SK-N-SH (cell line): ENCODE measurements around the gene KNCN. TPM values are rescaled to one million over a fixed set of nuclear protein-coding genes. Genes with fewer than 3 reads are reported as not detected.

ENCODE experiments used
- CTCF ChIA-PET: fragments of 300-600, 350-600 bp; formaldehyde crosslinking; extraction: SDS; loops from one replicate; lab custom pipeline; 2021; lab: Yijun Ruan, JAX
- POLR2A ChIA-PET: fragments of 350-600 bp; sonication (Branson Sonifier 250); formaldehyde crosslinking; extraction: SDS; loops from one replicate; lab custom pipeline; 2020; ENCODE audit warnings: antibody characterized with exemption, inconsistent platforms; lab: Yijun Ruan, JAX
- DNase-seq: peaks from one replicate; pipeline ENCODE4 v3.0.0; 2012
- H2AFZ ChIP-seq: fragments of 200-600 bp; sonication (generic); 2 replicates; pipeline ENCODE4 v1.8.1; 2016; ENCODE audit warnings: antibody characterized with exemption, mild to moderate bottlenecking, low read depth
- H3F3A ChIP-seq: fragments of 200-600 bp; sonication (generic); replicated peaks from 2 replicates; pipeline ENCODE3; 2016; ENCODE audit warnings: antibody characterized with exemption, mild to moderate bottlenecking; ENCODE audit not compliant: insufficient read depth
- H3K27ac ChIP-seq, 2 experiments: fragments of 200-500 bp in 1 of 2; fragments of 200-600 bp in 1 of 2; sonication (Bioruptor generic) in 1 of 2; sonication (generic), shearing (Covaris generic) in 1 of 2; 2 replicates each; pipeline versions ENCODE4 v1.5.1 to v1.6.1; 2014 to 2016; ENCODE audit warnings: low read depth in 2 of 2, inconsistent platforms in 1 of 2, low read length in 1 of 2, mild to moderate bottlenecking in 1 of 2, mixed read lengths in 1 of 2
- H3K27me3 ChIP-seq: fragments of 200-600 bp; sonication (generic), shearing (Covaris generic); 2 replicates; pipeline ENCODE4 v1.6.1; 2016; ENCODE audit warnings: mixed run types; ENCODE audit not compliant: insufficient read depth
- H3K36me3 ChIP-seq, 2 experiments: fragments of 200-500 bp in 1 of 2; fragments of 200-600 bp in 1 of 2; sonication (Bioruptor generic) in 1 of 2; sonication (generic) in 1 of 2; replicated peaks in 1 of 2; 2 replicates each; pipeline versions ENCODE3 to v1.5.1; 2014 to 2016; ENCODE audit warnings: low read length in 1 of 2, mild to moderate bottlenecking in 1 of 2; ENCODE audit not compliant: insufficient read depth in 2 of 2, control insufficient read depth in 1 of 2
- H3K4me1 ChIP-seq, 2 experiments: fragments of 200-500 bp in 1 of 2; fragments of 200-600 bp in 1 of 2; sonication (Bioruptor generic) in 1 of 2; sonication (generic), shearing (Covaris generic) in 1 of 2; 2 replicates each; pipeline versions ENCODE4 v1.5.1 to v1.6.1; 2014 to 2016; ENCODE audit warnings: low read depth in 1 of 2, low read length in 1 of 2, mixed run types in 1 of 2; ENCODE audit not compliant: insufficient read depth in 2 of 2, control insufficient read depth in 1 of 2
- H3K4me2 ChIP-seq: fragments of 200-600 bp; sonication (generic), shearing (Covaris generic); 2 replicates; pipeline ENCODE4 v1.6.1; 2017; ENCODE audit warnings: mixed run types
- H3K4me3 ChIP-seq, 2 experiments: fragments of 200-500 bp in 1 of 2; fragments of 200-600 bp in 1 of 2; sonication (Bioruptor generic) in 1 of 2; sonication (generic), shearing (Covaris generic) in 1 of 2; 2 replicates each; pipeline versions ENCODE4 v1.5.1 to v1.8.1; 2014 to 2016; ENCODE audit warnings: low read depth in 2 of 2, inconsistent platforms in 1 of 2, low read length in 1 of 2, mild to moderate bottlenecking in 1 of 2, mixed read lengths in 1 of 2, moderate library complexity in 1 of 2
- H3K79me2 ChIP-seq: fragments of 200-600 bp; sonication (generic); 2 replicates; pipeline ENCODE4 v1.8.1; 2017; ENCODE audit warnings: mild to moderate bottlenecking; ENCODE audit not compliant: insufficient read depth
- H3K9ac ChIP-seq: fragments of 200-600 bp; sonication (generic); 2 replicates; pipeline ENCODE4 v1.6.1; 2017; ENCODE audit warnings: mixed run types
- H3K9me2 ChIP-seq: fragments of 200-600 bp; sonication (generic); 2 replicates; pipeline ENCODE4 v1.6.1; 2017; ENCODE audit warnings: mixed run types
- H3K9me3 ChIP-seq: fragments of 200-600 bp; sonication (generic); 2 replicates; pipeline ENCODE4 v1.6.1; 2017; ENCODE audit warnings: mixed run types, mild to moderate bottlenecking, moderate library complexity
- H4K20me1 ChIP-seq: fragments of 200-600 bp; sonication (generic); 2 replicates; pipeline ENCODE4 v1.6.1; 2017; ENCODE audit warnings: mild to moderate bottlenecking, mixed run types; ENCODE audit not compliant: insufficient read depth
- CTCF ChIP-seq: fragments of 200-600 bp; sonication (generic); IDR thresholded peaks from 2 replicates; pipeline ENCODE4 v1.6.1; 2017; ENCODE audit warnings: antibody characterized with exemption, mild to moderate bottlenecking, moderate library complexity
- ELF1 ChIP-seq: IDR thresholded peaks from 2 replicates; pipeline ENCODE4 v1.4.0; 2012
- EZH2phosphoT487 ChIP-seq: fragments of 200-600 bp; sonication (generic); IDR thresholded peaks from 2 replicates; pipeline ENCODE4 v1.6.1; 2017; ENCODE audit warnings: low read depth, mixed run types, mild to moderate bottlenecking, antibody characterized with exemption, moderate library complexity, borderline replicate concordance
- FOSL2 ChIP-seq: IDR thresholded peaks from 2 replicates; pipeline ENCODE4 v1.4.0; 2012; ENCODE audit warnings: low read depth, mild to moderate bottlenecking, moderate library complexity, borderline replicate concordance
- GABPA ChIP-seq: IDR thresholded peaks from 2 replicates; pipeline ENCODE4 v1.4.0; 2012; ENCODE audit warnings: low read depth, mild to moderate bottlenecking
- GATA2 ChIP-seq: sonication (generic); formaldehyde crosslinking; IDR thresholded peaks from 2 replicates; pipeline ENCODE4 v1.5.0; 2020; ENCODE audit warnings: mild to moderate bottlenecking, missing genetic modification reagents
- MAX ChIP-seq: IDR thresholded peaks from 2 replicates; pipeline ENCODE4 v1.4.0; 2012; ENCODE audit warnings: low read depth
- MXI1 ChIP-seq: IDR thresholded peaks from 2 replicates; pipeline ENCODE4 v1.6.1; 2012; ENCODE audit warnings: mild to moderate bottlenecking, low read depth, low read length, improper control_type of control experiment
- NRF1 ChIP-seq: IDR thresholded peaks from 2 replicates; pipeline ENCODE4 v1.6.1; 2012; ENCODE audit warnings: low read depth, mild to moderate bottlenecking, low read length
- PBX3 ChIP-seq: IDR thresholded peaks from 2 replicates; pipeline ENCODE4; 2012
- POLR2AphosphoS5 ChIP-seq: IDR thresholded peaks from 2 replicates; pipeline ENCODE4 v1.6.1; 2012; ENCODE audit warnings: low read depth, low read length
- RAD21 ChIP-seq: IDR thresholded peaks from 2 replicates; pipeline ENCODE4 v1.6.1; 2012; ENCODE audit warnings: mild to moderate bottlenecking, low read length
- RCOR1 ChIP-seq: fragments of 150-350 bp; IDR thresholded peaks from 2 replicates; pipeline ENCODE4 v1.6.1; 2017; ENCODE audit warnings: antibody characterized with exemption, low read length
- RXRA ChIP-seq: IDR thresholded peaks from 2 replicates; pipeline ENCODE4 v1.4.0; 2012; ENCODE audit warnings: low read depth, mild to moderate bottlenecking, borderline replicate concordance
- TCF12 ChIP-seq: IDR thresholded peaks from 2 replicates; pipeline ENCODE4 v1.4.0; 2012
- TEAD4 ChIP-seq: IDR thresholded peaks from 2 replicates; pipeline ENCODE4 v1.4.0; 2012; ENCODE audit warnings: mild to moderate bottlenecking, borderline replicate concordance; ENCODE audit not compliant: insufficient read depth
- YY1 ChIP-seq: IDR thresholded peaks from 2 replicates; pipeline ENCODE4 v1.4.0; 2012; ENCODE audit warnings: low read depth, mild to moderate bottlenecking
- WGBS: methylation state at CpG from one replicate; pipeline ENCODE4 v1.1.6; 2017; ENCODE audit warnings: low lambda C conversion rate; 5-methylcytosine and 5-hydroxymethylcytosine counted together
- polyA plus RNA-seq, 3 experiments: library from polyadenylated mRNA; depleted of rRNA; stranded (reverse); fragments of >200 nt; gene quantifications; 2 replicates each; pipeline ENCODE4 v1.2.3, GENCODE V29; 2012

KNCN gene
- polyA plus RNA-seq, 1 of the 3 experiments (the other 2 are of a cell fraction) = not detected

GRCh38 chr1:46592823-46593222, 41.4 kb upstream of the KNCN start:
- H3K27ac ChIP-seq = no peak overlapping the region
- no peak overlapping the region for H3K9ac ChIP-seq
- CTCF ChIA-PET = interaction anchor here (1.0 to 1.3 kb wide), 3 partner anchors 44 to 586 kb away, joined by 3 to 4 read pairs (median 3); no protein-coding TSS in a partner anchor

GRCh38 chr1:46589529-46589928, 38.1 kb upstream of the KNCN start:
- no peaks in the 10 kb centered on the region for H3K9me2 ChIP-seq
- no peak overlapping the region for H3K4me3 ChIP-seq
- no peak for DNase-seq
- H2AFZ ChIP-seq = no peak overlapping the region
- no peaks in the 10 kb centered on the region for H3F3A ChIP-seq
- H3K27me3 ChIP-seq = no peaks in the 10 kb centered on the region
- WGBS = 97% methylated on average over 3 of the region's 3 CpGs
- H3K9me3 ChIP-seq = no peaks in the 10 kb centered on the region
- no peak overlapping the region for H3K9ac ChIP-seq
- H3K79me2 ChIP-seq = no peaks in the 10 kb centered on the region
- ChIA-PET POLR2A (no interaction called here), CTCF (interaction anchor here (1.2 kb wide), 1 partner anchor 62 kb away, joined by 3 read pairs; no protein-coding TSS in a partner anchor)
- peaks cover 0 to 31% of the 10 kb centered on the region in 2 experiments for H3K36me3 ChIP-seq
- H3K4me2 ChIP-seq = no peak overlapping the region
- no peaks in the 10 kb centered on the region for H3K4me1 ChIP-seq
- H3K27ac ChIP-seq = no peak overlapping the region
- no peaks in the 10 kb centered on the region for H4K20me1 ChIP-seq
- no peak for TF ChIP-seq RCOR1
- no peak for TF ChIP-seq POLR2AphosphoS5
- TF ChIP-seq CTCF = no peak
- no peak for TF ChIP-seq EZH2phosphoT487
- no peak for TF ChIP-seq TCF12
- no peak for TF ChIP-seq TEAD4
- TF ChIP-seq FOSL2 = no peak
- no peak for TF ChIP-seq GATA2
- no peak for TF ChIP-seq GABPA
- no peak for TF ChIP-seq ELF1
- no peak for TF ChIP-seq PBX3

More at GRCh38 chr1:46592823-46593222, 41.4 kb upstream of the KNCN start:
- H3K4me3 ChIP-seq = no peak overlapping the region
- no peaks in the 10 kb centered on the region for H3K79me2 ChIP-seq
- H3K4me2 ChIP-seq = no peak overlapping the region
- H2AFZ ChIP-seq = no peak overlapping the region
- no peak for DNase-seq
- H3K4me1 ChIP-seq = no peaks in the 10 kb centered on the region
- TF ChIP-seq MAX (no peak), RXRA (no peak), NRF1 (no peak), MXI1 (no peak), PBX3 (no peak), FOSL2 (no peak), TCF12 (no peak), RAD21 (no peak), YY1 (no peak), CTCF (no peak)
- TF ChIP-seq, all 33 proteins: peak for 0
- Histone ChIP-seq H3K9me3 (no peaks in the 10 kb centered on the region), H4K20me1 (no peaks in the 10 kb centered on the region), H3K9me2 (no peaks in the 10 kb centered on the region), H3K36me3 (peaks cover 0 to 24% of the 10 kb centered on the region in 2 experiments), H3K27me3 (no peaks in the 10 kb centered on the region), H3F3A (no peaks in the 10 kb centered on the region)
- WGBS = 84% methylated on average over 4 of the region's 4 CpGs
- POLR2A ChIA-PET = no interaction called here
